Measurements from ENCODE around the gene SHISA8. TPM values are rescaled to one million over a fixed set of nuclear protein-coding genes. Genes with fewer than 3 reads are reported as not detected.

Gene SHISA8
- total RNA-seq, 1 donor from 2014 or later, result not detected

DNA sequence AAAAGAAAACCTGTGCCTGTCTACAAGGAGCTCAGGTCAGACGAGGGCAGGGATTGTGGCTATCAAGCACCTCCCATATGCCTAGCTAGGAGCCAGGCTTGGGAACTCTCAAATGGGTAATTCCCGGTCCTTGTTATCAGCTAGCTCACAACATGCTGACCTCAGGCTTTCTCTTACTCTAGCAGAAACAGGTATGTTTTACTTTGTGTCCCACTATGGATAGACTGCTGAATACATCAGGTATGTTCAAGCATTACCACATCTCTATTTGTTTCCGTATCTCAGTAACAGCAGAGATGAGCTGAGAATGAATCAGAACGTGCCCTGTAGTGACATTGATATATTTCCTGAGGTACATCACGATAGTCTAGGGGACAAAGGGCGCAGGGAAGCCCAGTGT, 29.4 kb downstream of the SHISA8 start:
- Mint-ChIP-seq H3K27ac (ENCODE audit: unreplicated experiment) (no peak overlapping the region), H3K27me3 (ENCODE audit: low read depth) (no peaks in the 10 kb centered on the region), H3K4me3 (ENCODE audit: unreplicated experiment) (no peak overlapping the region), H3K4me1 (ENCODE audit: low read depth) (no peaks in the 10 kb centered on the region), H3K36me3 (ENCODE audit: low read depth) (peaks cover 51% of the 10 kb centered on the region), H3K9me3 (ENCODE audit: low read depth) (no peaks in the 10 kb centered on the region)
- DNase-seq (ENCODE audit: low spot score), result peak; percentile 2
- TF ChIP-seq, protein P1, sequence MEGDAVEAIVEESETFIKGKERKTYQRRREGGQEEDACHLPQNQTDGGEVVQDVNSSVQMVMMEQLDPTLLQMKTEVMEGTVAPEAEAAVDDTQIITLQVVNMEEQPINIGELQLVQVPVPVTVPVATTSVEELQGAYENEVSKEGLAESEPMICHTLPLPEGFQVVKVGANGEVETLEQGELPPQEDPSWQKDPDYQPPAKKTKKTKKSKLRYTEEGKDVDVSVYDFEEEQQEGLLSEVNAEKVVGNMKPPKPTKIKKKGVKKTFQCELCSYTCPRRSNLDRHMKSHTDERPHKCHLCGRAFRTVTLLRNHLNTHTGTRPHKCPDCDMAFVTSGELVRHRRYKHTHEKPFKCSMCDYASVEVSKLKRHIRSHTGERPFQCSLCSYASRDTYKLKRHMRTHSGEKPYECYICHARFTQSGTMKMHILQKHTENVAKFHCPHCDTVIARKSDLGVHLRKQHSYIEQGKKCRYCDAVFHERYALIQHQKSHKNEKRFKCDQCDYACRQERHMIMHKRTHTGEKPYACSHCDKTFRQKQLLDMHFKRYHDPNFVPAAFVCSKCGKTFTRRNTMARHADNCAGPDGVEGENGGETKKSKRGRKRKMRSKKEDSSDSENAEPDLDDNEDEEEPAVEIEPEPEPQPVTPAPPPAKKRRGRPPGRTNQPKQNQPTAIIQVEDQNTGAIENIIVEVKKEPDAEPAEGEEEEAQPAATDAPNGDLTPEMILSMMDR (IDR thresholded peaks at IDR 0.05), result no peak

DNA sequence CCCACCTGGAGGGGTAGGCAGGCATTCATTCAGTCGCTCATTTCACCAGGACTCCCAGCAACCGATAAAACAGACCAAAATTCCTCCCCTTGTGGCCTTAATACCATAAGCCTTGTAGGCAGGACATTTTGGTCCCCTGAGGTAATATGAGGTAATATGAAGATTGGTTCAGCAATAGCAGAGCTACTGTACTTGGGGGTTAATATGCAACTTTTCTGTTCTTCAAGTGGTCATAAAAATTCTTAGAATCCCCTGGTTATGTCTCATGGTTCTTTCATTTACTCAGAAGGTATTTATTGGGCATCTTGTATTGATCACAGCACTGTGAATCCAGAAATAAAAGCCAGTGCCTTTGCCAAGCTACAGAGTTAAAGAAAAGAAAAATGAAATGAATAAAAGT, 29.8 kb downstream of the SHISA8 start:
- Mint-ChIP-seq H3K27me3 (ENCODE audit: low read depth) (no peaks in the 10 kb centered on the region), H3K9me3 (ENCODE audit: low read depth) (no peaks in the 10 kb centered on the region), H3K4me3 (ENCODE audit: unreplicated experiment) (no peak overlapping the region), H3K27ac (ENCODE audit: unreplicated experiment) (no peak overlapping the region), H3K4me1 (ENCODE audit: low read depth) (no peaks in the 10 kb centered on the region), H3K36me3 (ENCODE audit: low read depth) (peaks cover 50% of the 10 kb centered on the region)
- DNase-seq (ENCODE audit: low spot score), result no peak
- TF ChIP-seq, protein P1 (IDR thresholded peaks at IDR 0.05), result no peak

DNA sequence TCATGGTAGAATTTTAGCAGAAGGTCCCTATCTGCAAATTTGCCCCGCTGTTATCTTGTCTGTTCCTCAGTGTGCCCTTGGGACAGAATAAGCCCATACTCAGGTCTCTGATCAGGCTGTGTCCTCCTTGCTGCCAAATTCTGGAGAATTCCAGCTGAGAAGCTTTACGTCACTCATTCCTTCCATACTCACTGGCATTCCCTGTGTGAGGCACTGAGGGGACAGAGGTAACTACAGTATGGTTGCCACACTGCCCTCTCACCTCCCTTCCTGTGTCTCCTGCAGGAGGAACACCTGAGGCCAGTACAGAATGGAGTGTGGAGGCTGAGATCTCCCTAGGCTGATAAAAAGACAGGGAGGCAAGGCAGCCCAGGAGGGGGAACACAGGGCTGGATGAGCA, 31.5 kb downstream of the SHISA8 start:
- Mint-ChIP-seq H3K27me3 (ENCODE audit: low read depth) (no peaks in the 10 kb centered on the region), H3K4me3 (ENCODE audit: unreplicated experiment) (no peak overlapping the region), H3K27ac (ENCODE audit: unreplicated experiment) (no peak overlapping the region), H3K9me3 (ENCODE audit: low read depth) (no peaks in the 10 kb centered on the region), H3K36me3 (ENCODE audit: low read depth) (peaks cover 50% of the 10 kb centered on the region), H3K4me1 (ENCODE audit: low read depth) (no peaks in the 10 kb centered on the region)
- TF ChIP-seq, protein P1 (IDR thresholded peaks at IDR 0.05), result no peak
- peak; percentile 25 for DNase-seq (ENCODE audit: low spot score)

DNA sequence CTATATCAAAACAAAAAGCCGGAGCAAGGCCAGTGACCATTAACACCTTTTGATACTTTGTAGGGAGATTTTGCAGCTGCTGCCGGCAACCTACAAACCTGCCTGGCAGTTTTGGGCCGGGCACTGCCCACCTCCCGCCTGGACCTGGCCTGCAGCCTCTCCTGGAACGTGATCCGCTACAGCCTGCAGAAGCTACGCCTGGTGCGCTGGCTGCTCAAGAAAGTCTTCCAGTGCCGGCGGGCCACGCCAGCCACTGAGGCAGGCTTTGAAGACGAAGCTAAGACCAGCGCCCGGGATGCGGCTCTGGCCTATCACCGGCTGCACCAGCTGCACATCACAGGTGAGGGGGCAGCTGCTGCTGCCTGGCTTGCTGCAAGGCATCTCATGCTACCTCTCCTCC, 34.2 kb downstream of the SHISA8 start:
- Mint-ChIP-seq H3K27ac (ENCODE audit: unreplicated experiment) (no peak overlapping the region), H3K4me1 (ENCODE audit: low read depth) (no peaks in the 10 kb centered on the region), H3K27me3 (ENCODE audit: low read depth) (no peaks in the 10 kb centered on the region), H3K9me3 (ENCODE audit: low read depth) (no peaks in the 10 kb centered on the region), H3K4me3 (ENCODE audit: unreplicated experiment) (no peak overlapping the region), H3K36me3 (ENCODE audit: low read depth) (peaks cover 45% of the 10 kb centered on the region)
- peak; percentile 77 for DNase-seq (ENCODE audit: low spot score)
- TF ChIP-seq, protein P1 (IDR thresholded peaks at IDR 0.05), result no peak

DNA sequence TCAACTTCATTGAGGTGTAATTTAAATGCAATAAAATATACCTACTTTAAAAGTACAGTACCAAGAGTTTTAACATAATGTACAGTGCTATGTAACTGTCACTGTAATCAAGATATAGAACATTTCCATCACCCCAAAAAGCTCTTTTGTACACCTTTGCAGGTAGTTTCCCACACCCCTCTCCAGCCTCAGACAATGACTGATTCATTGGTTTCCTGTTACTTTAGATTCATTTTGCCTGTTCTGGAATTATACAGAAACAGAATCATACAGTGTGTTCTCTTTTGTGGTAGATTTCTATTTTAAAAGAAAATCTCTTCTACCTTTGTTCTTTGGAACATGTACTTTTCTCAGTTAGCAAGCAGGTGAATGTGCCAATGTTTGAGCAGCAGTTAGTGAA, 38.2 kb downstream of the SHISA8 start:
- no peaks in the 10 kb centered on the region for H3K4me1 Mint-ChIP-seq (ENCODE audit: low read depth)

More for the DNA sequence above, 38.2 kb downstream of the SHISA8 start:
- DNase-seq (ENCODE audit: low spot score), result no peak
- TF ChIP-seq, protein P1 (IDR thresholded peaks at IDR 0.05), result no peak
- H3K27ac Mint-ChIP-seq (ENCODE audit: unreplicated experiment), result no peak overlapping the region
- peaks cover 31% of the 10 kb centered on the region for H3K36me3 Mint-ChIP-seq (ENCODE audit: low read depth)
- H3K4me3 Mint-ChIP-seq (ENCODE audit: unreplicated experiment), result no peak overlapping the region
- no peaks in the 10 kb centered on the region for H3K9me3 Mint-ChIP-seq (ENCODE audit: low read depth)
- no peaks in the 10 kb centered on the region for H3K27me3 Mint-ChIP-seq (ENCODE audit: low read depth)
